Measurements from ENCODE around the gene CCR6.
A peak's percentile ranks its signal among the peaks of the same experiment; 100 is the strongest.

DNA sequence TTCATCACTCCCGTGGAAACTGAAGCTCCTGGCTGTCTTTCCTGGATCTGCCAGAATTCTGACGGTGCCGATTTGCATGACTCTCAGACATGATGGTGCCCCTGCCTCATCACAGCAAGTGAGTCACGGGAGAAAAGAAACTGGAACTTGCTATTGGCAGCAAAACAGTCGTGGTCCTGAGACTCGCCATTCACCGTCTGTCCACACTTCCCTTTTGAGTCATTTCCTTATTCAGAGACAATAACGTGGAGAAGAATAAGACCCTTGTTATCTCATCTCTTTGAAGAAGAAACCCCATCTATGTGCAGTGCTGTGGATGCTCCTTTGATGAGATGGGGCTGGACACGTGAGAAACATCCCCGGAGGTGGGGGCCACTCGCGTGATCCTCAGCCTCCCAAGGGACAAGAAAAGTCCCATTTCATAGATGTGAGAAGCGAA lies 30.6 kb downstream of the CCR6 start:
- TF ChIP-seq, protein P1, sequence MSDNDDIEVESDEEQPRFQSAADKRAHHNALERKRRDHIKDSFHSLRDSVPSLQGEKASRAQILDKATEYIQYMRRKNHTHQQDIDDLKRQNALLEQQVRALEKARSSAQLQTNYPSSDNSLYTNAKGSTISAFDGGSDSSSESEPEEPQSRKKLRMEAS (IDR thresholded peaks at IDR 0.05; ENCODE audit: insufficient read depth, insufficient read length) = no peak
- TF ChIP-seq FOS (IDR thresholded peaks at IDR 0.05; ENCODE audit: borderline replicate concordance, insufficient read depth, low read length) = peak; percentile 55

All from endothelial cell of umbilical vein (primary cell).